Trophoblast cell (in vitro differentiated cells and primary cell): Measurements from ENCODE around the gene PSD2.

Experiments used
- DNase-seq, 2 donors: peaks; one replicate each; pipeline ENCODE4 v3.0.0-alpha.2; 2016
- H2AFZ ChIP-seq: 2 replicates; pipeline ENCODE4 v1.6.1; 2013; ENCODE audit warnings: low read length, moderate library complexity, mild to moderate bottlenecking; ENCODE audit not compliant: insufficient read depth, poor library complexity
- H2AK5ac ChIP-seq: 2 replicates; pipeline ENCODE4 v1.6.1; 2013; ENCODE audit warnings: mild to moderate bottlenecking, low read length
- H2BK120ac ChIP-seq: 2 replicates; pipeline ENCODE4 v1.6.1; 2013; ENCODE audit warnings: low read length, mild to moderate bottlenecking, moderate library complexity; ENCODE audit not compliant: insufficient read depth, poor library complexity
- H2BK12ac ChIP-seq: 2 replicates; pipeline ENCODE4 v1.6.1; 2013; ENCODE audit warnings: mild to moderate bottlenecking, low read length, moderate library complexity
- H2BK5ac ChIP-seq: 2 replicates; pipeline ENCODE4 v1.6.1; 2013; ENCODE audit warnings: low read length, low read depth, moderate library complexity, mild to moderate bottlenecking; ENCODE audit not compliant: poor library complexity
- H3K14ac ChIP-seq: 2 replicates; pipeline ENCODE4 v1.6.1; 2013; ENCODE audit warnings: mild to moderate bottlenecking, low read length
- H3K18ac ChIP-seq: 2 replicates; pipeline ENCODE4 v1.6.1; 2013; ENCODE audit warnings: mild to moderate bottlenecking, low read length
- H3K23ac ChIP-seq: 2 replicates; pipeline ENCODE4 v1.6.1; 2013; ENCODE audit warnings: low read length
- H3K27ac ChIP-seq: 2 replicates; pipeline ENCODE4 v1.5.1; 2013; ENCODE audit warnings: low read depth, mild to moderate bottlenecking, inconsistent platforms, low read length, moderate library complexity
- H3K27me3 ChIP-seq: 2 replicates; pipeline ENCODE4 v1.6.1; 2013; ENCODE audit warnings: inconsistent platforms, mild to moderate bottlenecking, low read length, moderate library complexity; ENCODE audit not compliant: insufficient read depth
- H3K36me3 ChIP-seq, 2 experiments: 1 replicate in 1 of 2; 2 replicates in 1 of 2; pipeline ENCODE4 v1.6.1; 2013; ENCODE audit warnings: low read length in 2 of 2, mild to moderate bottlenecking in 2 of 2, moderate library complexity in 1 of 2; ENCODE audit not compliant: insufficient read depth in 2 of 2, control insufficient read depth in 1 of 2
- H3K4ac ChIP-seq: 2 replicates; pipeline ENCODE4 v1.6.1; 2013; ENCODE audit warnings: low read depth, mild to moderate bottlenecking, low read length, moderate library complexity
- H3K4me1 ChIP-seq, 2 experiments: 1 replicate in 1 of 2; 2 replicates in 1 of 2; pipeline ENCODE4 v1.6.1; 2013; ENCODE audit warnings: low read length in 2 of 2, mild to moderate bottlenecking in 2 of 2, moderate library complexity in 1 of 2; ENCODE audit not compliant: insufficient read depth in 2 of 2, control insufficient read depth in 1 of 2
- H3K4me2 ChIP-seq: 2 replicates; pipeline ENCODE4 v1.6.1; 2013; ENCODE audit warnings: inconsistent platforms, mild to moderate bottlenecking, low read length, moderate library complexity
- H3K4me3 ChIP-seq: 2 replicates; pipeline ENCODE4 v1.5.1; 2013; ENCODE audit warnings: mild to moderate bottlenecking, low read depth, low read length, inconsistent platforms
- H3K79me1 ChIP-seq: one replicate; pipeline ENCODE4 v1.6.1; 2013; ENCODE audit warnings: low read length
- H3K79me2 ChIP-seq: 2 replicates; pipeline ENCODE4 v1.6.1; 2013; ENCODE audit warnings: low read length, mild to moderate bottlenecking; ENCODE audit not compliant: control insufficient read depth, insufficient read depth, poor library complexity
- H3K9ac ChIP-seq: 2 replicates; pipeline ENCODE4 v1.6.1; 2013; ENCODE audit warnings: mild to moderate bottlenecking, low read length
- H3K9me3 ChIP-seq: 2 replicates; pipeline ENCODE4 v1.6.1; 2013; ENCODE audit warnings: low read depth, mild to moderate bottlenecking, control low read depth, inconsistent platforms, low read length; ENCODE audit not compliant: insufficient read depth
- H4K12ac ChIP-seq: 2 replicates; pipeline ENCODE4 v1.6.1; 2013; ENCODE audit warnings: low read depth, mild to moderate bottlenecking, low read length, moderate library complexity
- H4K8ac ChIP-seq: 2 replicates; pipeline ENCODE4 v1.6.1; 2013; ENCODE audit warnings: low read depth, mild to moderate bottlenecking, low read length, moderate library complexity
- H4K91ac ChIP-seq: one replicate; pipeline ENCODE4 v1.6.1; 2013; ENCODE audit warnings: low read depth, mild to moderate bottlenecking, low read length, moderate library complexity
- WGBS: extraction: QIAGEN DNeasy Blood & Tissue Kit; methylation state at CpG from one replicate; pipeline ENCODE4 v1.1.7; 2013; ENCODE audit warnings: missing lambda C conversion rate; ENCODE audit not compliant: insufficient read length, insufficient coverage; ENCODE audit errors: extremely low coverage; 5-methylcytosine and 5-hydroxymethylcytosine counted together

PSD2 gene

DNA sequence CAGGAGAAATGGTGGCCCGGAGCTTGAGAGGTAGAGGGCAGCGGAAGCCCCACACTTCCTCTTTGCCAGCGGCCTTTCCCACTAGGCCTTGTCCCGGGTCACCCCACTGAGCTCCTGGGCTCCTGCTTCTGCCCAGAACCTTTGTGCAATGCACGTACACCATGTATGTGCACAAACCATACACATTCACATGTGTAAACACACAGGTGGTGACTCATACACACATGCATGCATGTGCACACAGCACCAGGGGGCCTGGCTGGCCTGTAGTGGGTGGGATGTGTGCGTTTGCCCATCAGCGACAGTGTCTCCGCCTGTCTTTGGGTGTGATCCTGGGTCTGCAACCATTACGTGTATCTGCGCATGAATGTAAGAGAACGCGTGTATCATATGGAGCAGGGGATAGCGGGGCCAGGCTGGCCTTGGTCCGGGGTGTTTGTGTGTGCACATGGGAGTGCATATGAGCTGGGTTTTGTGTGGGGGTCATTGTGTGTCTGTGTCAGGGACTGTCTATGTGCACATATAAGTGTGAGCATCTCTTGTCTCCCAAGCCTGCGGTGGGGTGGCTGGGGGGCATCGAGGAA lies 43.7 kb downstream of the PSD2 start:
- Histone ChIP-seq H3K27me3 (no peaks in the 10 kb centered on the region), H3K27ac (no peak overlapping the region), H4K12ac (no peak overlapping the region), H2BK12ac (no peak overlapping the region), H3K4ac (no peak overlapping the region), H3K4me1 (no peaks in the 10 kb centered on the region), H3K14ac (no peak overlapping the region), H3K4me2 (no peak overlapping the region), H4K91ac (no peak overlapping the region), H3K18ac (no peak overlapping the region), H2BK120ac (no peak overlapping the region), H2AK5ac (no peak overlapping the region), H3K23ac (no peak overlapping the region), H3K9ac (no peak overlapping the region), H3K79me2 (no peaks in the 10 kb centered on the region), H3K9me3 (peaks cover 2% of the 10 kb centered on the region), H2AFZ (no peak overlapping the region), H4K8ac (no peak overlapping the region), H3K79me1 (no peaks in the 10 kb centered on the region), H3K4me3 (no peak overlapping the region), H2BK5ac (no peak overlapping the region), H3K36me3 (no peaks in the 10 kb centered on the region)
- DNase-seq = no peak
- no CpG with 5 or more reads among the region's 16 CpGs for WGBS

DNA sequence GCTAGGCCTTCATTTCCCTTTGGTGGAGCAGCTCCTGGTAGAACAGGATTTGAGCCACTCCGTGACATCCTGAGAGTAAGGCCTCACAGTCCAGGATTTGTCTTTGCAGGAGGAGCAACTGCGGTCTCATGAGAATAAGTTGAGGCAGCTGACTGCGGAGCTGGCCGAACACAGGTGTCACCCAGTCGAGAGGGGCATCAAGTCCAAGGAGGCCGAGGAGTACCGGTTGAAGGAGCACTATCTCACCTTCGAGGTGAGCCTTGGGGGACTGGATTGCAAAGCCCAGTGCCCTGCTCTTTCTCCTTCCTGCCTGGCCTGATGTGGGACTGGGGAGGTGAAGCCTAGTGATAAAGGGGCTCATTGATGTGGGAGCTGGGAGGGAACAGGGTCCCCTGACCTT lies 44.3 kb downstream of the PSD2 start:
- no peak overlapping the region for H3K27ac ChIP-seq
- no peak overlapping the region for H2AFZ ChIP-seq
- no peaks in the 10 kb centered on the region for H3K4me1 ChIP-seq
- H2AK5ac ChIP-seq = no peak overlapping the region
- no CpG with 5 or more reads among the region's 8 CpGs for WGBS
- H3K36me3 ChIP-seq = no peaks in the 10 kb centered on the region
- H3K23ac ChIP-seq = no peak overlapping the region
- no peak overlapping the region for H3K18ac ChIP-seq
- H3K14ac ChIP-seq = no peak overlapping the region
- DNase-seq = no peak
- no peaks in the 10 kb centered on the region for H3K79me2 ChIP-seq
- H4K12ac ChIP-seq = no peak overlapping the region
- H3K9ac ChIP-seq = no peak overlapping the region
- H2BK120ac ChIP-seq = no peak overlapping the region
- peaks cover under 1% of the 10 kb centered on the region for H3K27me3 ChIP-seq
- no peak overlapping the region for H3K4ac ChIP-seq
- peaks cover 2% of the 10 kb centered on the region for H3K9me3 ChIP-seq
- no peak overlapping the region for H2BK5ac ChIP-seq
- no peak overlapping the region for H3K4me3 ChIP-seq
- H2BK12ac ChIP-seq = no peak overlapping the region
- H4K8ac ChIP-seq = no peak overlapping the region
- H4K91ac ChIP-seq = no peak overlapping the region
- H3K79me1 ChIP-seq = no peaks in the 10 kb centered on the region
- no peak overlapping the region for H3K4me2 ChIP-seq

- Histone ChIP-seq H3K4ac (no peak overlapping the region), H3K9ac (no peak overlapping the region), H3K18ac (no peak overlapping the region), H2AK5ac (no peak overlapping the region), H4K91ac (no peak overlapping the region), H4K12ac (no peak overlapping the region), H3K27ac (no peak overlapping the region), H2BK12ac (no peak overlapping the region), H2BK5ac (no peak overlapping the region), H3K14ac (no peak overlapping the region), H2AFZ (no peak overlapping the region), H4K8ac (no peak overlapping the region), H3K4me2 (no peak overlapping the region), H2BK120ac (no peak overlapping the region), H3K4me3 (no peak overlapping the region), H3K4me1 (no peaks in the 10 kb centered on the region), H3K79me2 (no peaks in the 10 kb centered on the region), H3K36me3 (no peaks in the 10 kb centered on the region), H3K23ac (no peak overlapping the region), H3K79me1 (no peaks in the 10 kb centered on the region), H3K9me3 (peaks cover 2% of the 10 kb centered on the region), H3K27me3 (peaks cover 14% of the 10 kb centered on the region)
- DNase-seq = no peak
- no CpG with 5 or more reads among the region's 4 CpGs for WGBS
Measured at GRCh38 chr5:139841549-139841948, 45.9 kb downstream of the PSD2 start.

DNA sequence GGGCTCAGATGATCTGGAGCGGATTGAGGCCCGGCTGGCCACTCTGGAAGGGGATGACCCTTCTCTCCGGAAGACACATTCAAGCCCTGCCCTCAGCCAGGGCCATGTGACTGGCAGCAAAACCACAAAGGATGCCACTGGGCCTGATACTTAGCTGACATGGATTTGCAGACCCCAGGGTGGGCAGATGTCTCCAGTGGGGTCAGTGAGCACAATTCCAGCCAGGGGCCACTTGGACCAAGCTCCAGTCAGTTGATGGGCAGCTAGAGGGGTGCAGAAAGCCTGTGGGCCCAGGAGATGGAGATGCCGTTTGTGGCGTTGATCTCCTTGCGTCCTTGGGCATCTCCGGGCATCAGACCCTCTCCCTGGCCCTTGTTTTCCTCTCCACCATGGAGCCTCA lies 46.7 kb downstream of the PSD2 start:
- Histone ChIP-seq H3K18ac (no peak overlapping the region), H3K4me3 (no peak overlapping the region), H3K14ac (no peak overlapping the region), H3K23ac (no peak overlapping the region), H3K79me1 (no peaks in the 10 kb centered on the region), H2AK5ac (no peak overlapping the region), H3K36me3 (no peaks in the 10 kb centered on the region), H4K12ac (no peak overlapping the region), H2BK12ac (no peak overlapping the region), H3K27ac (no peak overlapping the region), H2AFZ (no peak overlapping the region), H3K4me1 (no peaks in the 10 kb centered on the region), H2BK120ac (no peak overlapping the region), H3K79me2 (no peaks in the 10 kb centered on the region), H4K91ac (no peak overlapping the region), H3K27me3 (peaks cover 20% of the 10 kb centered on the region), H2BK5ac (no peak overlapping the region), H4K8ac (no peak overlapping the region), H3K9ac (no peak overlapping the region), H3K4me2 (no peak overlapping the region), H3K9me3 (peaks cover 4% of the 10 kb centered on the region), H3K4ac (no peak overlapping the region)
- DNase-seq = no peak
- no CpG with 5 or more reads among the region's 7 CpGs for WGBS
